Central memory CD8-positive, alpha-beta T cell (primary cell): Measurements from ENCODE around the gene DIRAS1.

Experiments
- ATAC-seq: fragments of 150-1000 bp; cut with Tn5 transposase; replicated peaks from 2 replicates; pipeline ENCODE4 v1.10.0; 2022; ENCODE audit warnings: mild to moderate bottlenecking, moderate FRiP score, moderate number of reproducible peaks; ENCODE audit not compliant: poor library complexity, severe bottlenecking; ENCODE audit errors: extremely low read depth
- DNase-seq, 2 donors: peaks; one replicate each; pipeline ENCODE4 v3.0.0; 2021; ENCODE audit warnings: low spot score in 2 of 2
- H3K27ac Mint-ChIP-seq: one replicate; pipeline ENCODE4 v1.8.0; 2022; ENCODE audit warnings: low read depth, mild to moderate bottlenecking, moderate library complexity, mixed read lengths
- H3K27me3 Mint-ChIP-seq: one replicate; pipeline ENCODE4 v1.8.0; 2022; ENCODE audit warnings: mixed read lengths
- H3K36me3 Mint-ChIP-seq: one replicate; pipeline ENCODE4 v1.8.0; 2022; ENCODE audit warnings: mild to moderate bottlenecking, moderate library complexity, mixed read lengths; ENCODE audit not compliant: insufficient read depth
- H3K4me1 Mint-ChIP-seq: one replicate; pipeline ENCODE4 v1.8.0; 2022; ENCODE audit warnings: mixed read lengths
- H3K4me3 Mint-ChIP-seq: one replicate; pipeline ENCODE4 v1.8.0; 2022; ENCODE audit warnings: mild to moderate bottlenecking, moderate library complexity, mixed read lengths
- H3K9me3 Mint-ChIP-seq: one replicate; pipeline ENCODE4 v1.8.0; 2022; ENCODE audit warnings: mixed read lengths

Gene DIRAS1

DNA sequence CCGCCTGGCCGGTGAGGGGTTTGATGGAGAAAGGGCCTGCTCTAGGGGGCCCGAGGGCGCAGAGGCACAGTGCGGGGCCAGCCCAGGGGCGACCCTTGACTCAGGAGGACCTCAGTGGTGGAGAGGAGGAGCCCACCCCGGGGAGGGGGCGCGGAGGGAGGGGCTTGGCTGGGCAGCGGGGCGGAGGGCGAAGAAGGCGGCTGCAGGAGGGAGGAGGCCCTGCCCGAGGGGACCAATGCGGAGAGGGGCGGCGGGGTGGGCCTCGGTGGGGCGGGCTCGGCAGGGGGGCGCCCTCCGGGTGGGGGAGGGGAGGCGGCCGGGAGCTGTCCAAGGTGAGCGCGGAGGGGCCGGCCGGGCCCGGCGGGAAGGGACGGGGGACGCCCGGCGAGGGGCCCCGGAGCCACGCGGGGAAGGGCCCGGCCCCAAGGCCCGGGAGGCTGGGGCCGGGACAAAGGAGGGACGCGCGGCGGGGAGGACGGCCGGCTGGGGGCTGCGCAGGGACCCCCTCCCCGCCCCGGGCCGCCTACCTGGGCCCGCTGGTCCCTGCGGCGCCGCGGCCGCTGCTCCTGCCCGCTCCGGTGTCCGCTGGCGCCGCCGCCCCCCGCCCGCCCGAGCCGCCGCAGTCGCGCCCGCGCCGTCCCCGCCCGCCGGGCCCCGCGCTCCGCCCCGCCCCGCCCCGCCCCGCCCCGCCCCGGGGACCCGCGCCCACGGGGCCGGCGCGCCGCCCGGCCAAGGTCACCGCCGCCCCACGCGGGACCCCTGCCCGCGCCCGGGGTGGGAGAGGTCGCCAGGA, at the start of gene DIRAS1:
Gene DIRAS1 (minus strand): TSS at position 596 of the 793 bp plus-strand sequence. CDS start 3,566 bp downstream, outside the sequence.
- Mint-ChIP-seq H3K4me3 (peak within 1 kb of the TSS; percentile 16), H3K27me3 (peaks cover 32% of the 10 kb centered on the region), H3K9me3 (peaks cover under 1% of the 10 kb centered on the region), H3K27ac (no peak within 1 kb of the TSS), H3K4me1 (peaks cover 5% of the 10 kb centered on the region), H3K36me3 (no peaks in the 10 kb centered on the region)
- DNase-seq: no peak
- no peak for ATAC-seq

- Mint-ChIP-seq H3K36me3 (peaks cover 6% of the 10 kb centered on the region), H3K9me3 (no peaks in the 10 kb centered on the region), H3K4me3 (no peak overlapping the region), H3K27ac (no peak overlapping the region), H3K27me3 (no peaks in the 10 kb centered on the region), H3K4me1 (peaks cover 18% of the 10 kb centered on the region)
- ATAC-seq (no peak), DNase-seq (no peak)
Observed at GRCh38 chr19:2770055-2771013, 49.2 kb upstream of the DIRAS1 start.

DNA sequence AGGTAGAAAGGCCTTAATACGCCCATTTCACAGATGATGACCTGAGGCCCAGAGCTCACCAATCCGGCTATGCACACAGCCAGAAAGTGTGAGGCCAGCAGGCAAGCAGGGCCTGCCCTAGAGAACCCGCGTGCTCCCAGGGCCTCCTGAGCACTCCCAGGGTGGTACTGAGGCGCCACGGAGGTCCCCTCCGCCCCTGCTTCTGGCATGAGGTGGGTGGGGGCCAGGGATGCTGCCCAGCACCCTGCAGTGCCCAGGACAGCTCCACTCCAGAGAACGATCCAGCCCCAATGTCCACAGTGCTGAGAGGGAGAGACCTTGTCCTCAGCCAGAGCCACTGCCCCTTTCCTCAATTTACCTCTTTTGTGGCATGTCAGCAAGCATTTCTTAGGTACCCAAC, 48.0 kb upstream of the DIRAS1 start:
- DNase-seq (no peak), ATAC-seq (no peak)
- Mint-ChIP-seq H3K27ac (no peak overlapping the region), H3K4me3 (no peak overlapping the region), H3K9me3 (no peaks in the 10 kb centered on the region), H3K36me3 (peaks cover 7% of the 10 kb centered on the region), H3K4me1 (peaks cover 11% of the 10 kb centered on the region), H3K27me3 (no peaks in the 10 kb centered on the region)

DNA sequence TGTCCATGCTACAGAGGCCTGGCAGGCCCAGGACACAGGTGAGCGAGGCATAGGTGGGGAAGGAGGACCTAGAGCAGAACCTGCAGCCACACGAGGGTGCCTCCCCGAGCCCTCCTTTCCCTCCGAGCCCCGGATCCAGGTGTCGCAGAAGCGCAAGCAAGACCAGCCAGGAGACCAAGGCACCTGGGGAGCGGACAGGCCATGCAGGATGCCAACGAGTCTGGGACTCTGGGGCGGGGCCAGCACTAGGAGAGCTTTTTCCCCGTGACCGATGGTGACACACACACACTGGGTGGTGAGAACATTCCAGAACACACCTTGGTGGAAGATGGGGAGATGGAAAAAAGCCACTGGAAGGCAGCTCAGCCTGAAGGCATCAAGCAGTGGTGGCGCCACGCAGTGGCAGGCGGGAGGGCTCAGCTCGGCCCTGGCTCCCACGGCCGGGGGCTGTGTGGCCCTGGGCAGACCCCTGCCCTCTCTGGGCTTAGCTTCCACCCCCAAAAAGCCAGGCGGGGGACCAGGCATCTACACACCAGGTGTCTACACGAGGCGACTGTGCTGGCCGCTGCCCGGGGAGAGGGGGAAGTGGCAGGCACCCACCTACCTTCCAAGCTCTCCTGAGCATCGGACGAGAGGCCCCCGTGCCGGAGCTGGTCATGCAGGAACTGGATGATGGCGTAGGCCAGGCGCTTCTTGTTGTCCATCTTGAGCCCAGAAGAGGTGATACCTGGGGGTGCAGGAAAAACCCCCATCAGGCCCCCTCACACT, 47.4 kb upstream of the DIRAS1 start:
- H3K9me3 Mint-ChIP-seq: no peaks in the 10 kb centered on the region
- no peak overlapping the region for H3K4me3 Mint-ChIP-seq
- H3K4me1 Mint-ChIP-seq: peaks cover 9% of the 10 kb centered on the region
- DNase-seq (no peak), ATAC-seq (no peak)
- peaks cover 7% of the 10 kb centered on the region for H3K36me3 Mint-ChIP-seq
- H3K27me3 Mint-ChIP-seq: no peaks in the 10 kb centered on the region
- H3K27ac Mint-ChIP-seq: no peak overlapping the region

DNA sequence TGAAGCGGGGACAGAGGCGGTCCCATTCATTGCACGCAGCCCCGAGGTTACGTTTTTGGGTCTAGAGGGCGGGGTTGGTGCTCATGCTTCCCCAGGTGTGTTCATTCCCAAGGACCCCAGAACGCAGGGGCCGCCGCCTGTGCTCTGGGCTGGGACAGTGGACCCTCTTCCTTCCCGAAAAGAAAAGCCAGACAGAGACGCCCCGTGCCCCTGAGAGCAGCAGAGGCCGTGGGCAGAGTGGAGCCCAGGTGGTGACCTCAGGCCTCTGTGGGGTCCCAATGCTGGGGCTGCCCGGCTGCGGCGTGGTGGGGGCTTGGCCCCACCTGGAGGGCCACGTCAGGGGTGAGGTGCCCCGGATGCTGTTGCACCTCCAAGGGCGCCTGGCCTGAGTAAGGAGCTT, 46.5 kb upstream of the DIRAS1 start:
- Mint-ChIP-seq H3K27ac (no peak overlapping the region), H3K4me1 (peaks cover 8% of the 10 kb centered on the region), H3K9me3 (no peaks in the 10 kb centered on the region), H3K4me3 (no peak overlapping the region), H3K27me3 (no peaks in the 10 kb centered on the region), H3K36me3 (peaks cover 12% of the 10 kb centered on the region)
- no peak for ATAC-seq
- DNase-seq: no peak

DNA sequence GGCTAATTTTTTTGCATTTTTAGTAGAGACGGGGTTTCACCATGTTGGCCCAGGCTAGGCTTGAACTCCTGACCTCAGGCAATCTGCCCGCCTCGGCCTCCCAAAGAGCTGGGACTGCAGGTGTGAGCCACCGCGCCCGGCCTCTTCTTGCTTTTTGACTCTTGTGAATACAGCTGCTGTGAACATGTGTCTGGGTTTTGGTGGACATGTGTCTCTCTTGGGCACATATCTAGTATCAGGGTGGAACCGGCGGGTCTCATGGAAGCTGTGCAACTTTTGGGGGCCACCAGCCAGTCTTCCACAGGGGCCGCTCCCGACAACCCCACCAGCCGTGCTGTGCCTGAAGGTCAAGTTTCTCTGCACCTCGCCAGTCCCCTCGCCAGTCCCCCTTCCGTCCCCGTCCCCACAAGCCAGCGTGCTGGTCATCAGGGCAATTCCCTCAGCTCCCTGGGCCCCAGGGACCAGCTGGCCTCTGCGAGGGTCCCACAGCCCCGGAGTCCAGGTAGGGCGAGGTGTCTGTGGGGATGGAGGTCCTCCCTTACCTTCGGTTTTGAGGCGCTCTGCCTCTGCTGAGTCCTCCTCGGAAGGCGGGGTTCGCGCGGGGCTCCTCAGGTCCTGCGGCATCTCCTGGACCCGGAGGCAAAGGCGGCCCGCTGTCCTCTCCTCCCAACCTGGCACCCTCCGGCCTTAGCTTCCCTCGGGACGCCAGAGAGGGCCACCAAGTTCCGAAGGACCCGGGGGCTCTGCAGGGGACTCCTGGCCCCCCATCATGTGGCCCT, 45.6 kb upstream of the DIRAS1 start:
- no peaks in the 10 kb centered on the region for H3K9me3 Mint-ChIP-seq
- no peak for ATAC-seq
- no peaks in the 10 kb centered on the region for H3K27me3 Mint-ChIP-seq
- DNase-seq: no peak
- no peaks in the 10 kb centered on the region for H3K4me1 Mint-ChIP-seq
- no peak overlapping the region for H3K27ac Mint-ChIP-seq
- H3K4me3 Mint-ChIP-seq: no peak overlapping the region
- peaks cover 14% of the 10 kb centered on the region for H3K36me3 Mint-ChIP-seq

- Mint-ChIP-seq H3K9me3 (no peaks in the 10 kb centered on the region), H3K4me1 (no peaks in the 10 kb centered on the region), H3K36me3 (peaks cover 18% of the 10 kb centered on the region), H3K4me3 (no peak overlapping the region), H3K27ac (no peak overlapping the region), H3K27me3 (no peaks in the 10 kb centered on the region)
- DNase-seq: no peak
- ATAC-seq: no peak
Observed at GRCh38 chr19:2765376-2765775, 44.2 kb upstream of the DIRAS1 start.

- DNase-seq: no peak
- Mint-ChIP-seq H3K4me1 (no peaks in the 10 kb centered on the region), H3K9me3 (no peaks in the 10 kb centered on the region), H3K27me3 (no peaks in the 10 kb centered on the region), H3K4me3 (no peak overlapping the region), H3K27ac (no peak overlapping the region), H3K36me3 (peaks cover 18% of the 10 kb centered on the region)
- no peak for ATAC-seq
Observed at GRCh38 chr19:2764945-2765344, 43.8 kb upstream of the DIRAS1 start.

- H3K9me3 Mint-ChIP-seq: no peaks in the 10 kb centered on the region
- H3K27ac Mint-ChIP-seq: no peak overlapping the region
- ATAC-seq: no peak
- H3K36me3 Mint-ChIP-seq: peaks cover 21% of the 10 kb centered on the region
- H3K27me3 Mint-ChIP-seq: no peaks in the 10 kb centered on the region
- no peak for DNase-seq
- H3K4me3 Mint-ChIP-seq: no peak overlapping the region
- peaks cover 8% of the 10 kb centered on the region for H3K4me1 Mint-ChIP-seq
Observed at GRCh38 chr19:2763687-2764086, 42.5 kb upstream of the DIRAS1 start.

- H3K9me3 Mint-ChIP-seq: no peaks in the 10 kb centered on the region
- ATAC-seq: no peak
- H3K4me1 Mint-ChIP-seq: peaks cover 8% of the 10 kb centered on the region
- no peaks in the 10 kb centered on the region for H3K27me3 Mint-ChIP-seq
- peaks cover 23% of the 10 kb centered on the region for H3K36me3 Mint-ChIP-seq
- H3K27ac Mint-ChIP-seq: no peak overlapping the region
- H3K4me3 Mint-ChIP-seq: no peak overlapping the region
- DNase-seq: no peak
Observed at GRCh38 chr19:2762783-2763496, 41.8 kb upstream of the DIRAS1 start.

GRCh38 chr19:2761876-2762782, 41.0 kb upstream of the DIRAS1 start:
- Mint-ChIP-seq H3K36me3 (peaks cover 25% of the 10 kb centered on the region), H3K27ac (no peak overlapping the region), H3K4me3 (no peak overlapping the region), H3K9me3 (no peaks in the 10 kb centered on the region), H3K27me3 (no peaks in the 10 kb centered on the region), H3K4me1 (peaks cover 8% of the 10 kb centered on the region)
- DNase-seq (no peak), ATAC-seq (no peak)
